Measurements from ENCODE around the gene LYRM4.

DNA sequence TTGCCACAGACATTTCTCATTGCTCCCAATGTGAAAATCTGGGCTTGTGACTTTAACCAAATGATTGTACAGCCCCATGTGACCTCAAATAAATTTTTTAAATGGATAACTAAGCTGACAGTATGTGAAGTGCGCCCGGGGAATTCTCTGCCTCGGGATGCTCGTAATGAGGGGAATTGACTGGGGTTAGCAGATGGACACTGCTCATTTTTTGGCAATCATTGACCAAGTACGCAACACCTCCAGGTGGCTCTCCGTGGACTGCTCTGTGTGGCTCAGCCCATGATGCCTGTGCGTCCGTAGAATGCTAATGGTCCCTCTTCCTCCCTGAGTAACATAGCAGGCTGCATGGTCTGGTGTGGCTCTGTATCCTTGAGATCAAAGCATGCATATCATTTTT, 42.9 kb upstream of the LYRM4 start:
- TF ChIP-seq EZH2 (IDR thresholded peaks at IDR 0.05; ENCODE audit: low read length): no peak
- TF ChIP-seq, protein P1, sequence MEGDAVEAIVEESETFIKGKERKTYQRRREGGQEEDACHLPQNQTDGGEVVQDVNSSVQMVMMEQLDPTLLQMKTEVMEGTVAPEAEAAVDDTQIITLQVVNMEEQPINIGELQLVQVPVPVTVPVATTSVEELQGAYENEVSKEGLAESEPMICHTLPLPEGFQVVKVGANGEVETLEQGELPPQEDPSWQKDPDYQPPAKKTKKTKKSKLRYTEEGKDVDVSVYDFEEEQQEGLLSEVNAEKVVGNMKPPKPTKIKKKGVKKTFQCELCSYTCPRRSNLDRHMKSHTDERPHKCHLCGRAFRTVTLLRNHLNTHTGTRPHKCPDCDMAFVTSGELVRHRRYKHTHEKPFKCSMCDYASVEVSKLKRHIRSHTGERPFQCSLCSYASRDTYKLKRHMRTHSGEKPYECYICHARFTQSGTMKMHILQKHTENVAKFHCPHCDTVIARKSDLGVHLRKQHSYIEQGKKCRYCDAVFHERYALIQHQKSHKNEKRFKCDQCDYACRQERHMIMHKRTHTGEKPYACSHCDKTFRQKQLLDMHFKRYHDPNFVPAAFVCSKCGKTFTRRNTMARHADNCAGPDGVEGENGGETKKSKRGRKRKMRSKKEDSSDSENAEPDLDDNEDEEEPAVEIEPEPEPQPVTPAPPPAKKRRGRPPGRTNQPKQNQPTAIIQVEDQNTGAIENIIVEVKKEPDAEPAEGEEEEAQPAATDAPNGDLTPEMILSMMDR (optimal IDR thresholded peaks at IDR 0.05 in 1 of 3, IDR thresholded peaks at IDR 0.05 in 1 of 3, conservative IDR thresholded peaks at IDR 0.05 in 1 of 3; ENCODE audit: extremely low read depth in 1 of 3, insufficient read depth in 2 of 3, low read length in 3 of 3): no peak
